ENCODE results near the gene CDK14. TPM values are rescaled to one million over a fixed set of nuclear protein-coding genes. Genes with fewer than 3 reads are reported as not detected.

Gene CDK14
- total and polyA plus RNA-seq, 2 donors (not counting 1 experiment from before 2014, with no cell fraction given): 42.1 to 167 TPM

- WGBS (ENCODE audit: insufficient coverage): 43% methylated on average over 2 of the region's 4 CpGs
- DNase-seq: no peak
- Histone ChIP-seq H2AFZ (ENCODE audit: insufficient read depth, low read depth, low read length, poor library complexity, severe bottlenecking) (no peak overlapping the region), H3K4me1 (ENCODE audit: control insufficient read depth in 2 of 2, insufficient read depth in 2 of 2, low read length in 2 of 2) (no peaks in the 10 kb centered on the region), H3K9me3 (ENCODE audit: control extremely low read depth in 1 of 3, control insufficient read depth in 2 of 3, insufficient read depth in 1 of 3, low read length in 2 of 3) (peaks cover 0 to 12% (median 8%) of the 10 kb centered on the region in 3 donors), H3K4me2 (replicated peaks; ENCODE audit: low read depth, low read length, poor library complexity, severe bottlenecking) (no peak overlapping the region), H3K27me3 (replicated peaks in 1 of 4; ENCODE audit: control extremely low read depth in 1 of 4, control insufficient read depth in 3 of 4, insufficient read depth in 4 of 4, low read length in 3 of 4) (no peaks in the 10 kb centered on the region), H3K36me3 (replicated peaks in 1 of 2; ENCODE audit: control extremely low read depth in 1 of 2, control insufficient read depth in 1 of 2, extremely low read depth in 1 of 2, insufficient read depth in 2 of 2, low read length in 1 of 2) (peaks cover 2 to 18% of the 10 kb centered on the region in 2 experiments), H4K20me1 (ENCODE audit: control insufficient read depth, insufficient read depth, low read length, poor library complexity, severe bottlenecking) (peaks cover 3% of the 10 kb centered on the region), H3K27ac (ENCODE audit: low read length in 2 of 2) (no peak overlapping the region), H3K9ac (ENCODE audit: low read length) (no peak overlapping the region), H3K4me3 (ENCODE audit: control extremely low read depth in 1 of 5, extremely low read depth in 1 of 5, insufficient read depth in 1 of 5, low read depth in 2 of 5, low read length in 4 of 5) (no peak overlapping the region), H3K79me2 (ENCODE audit: control insufficient read depth, insufficient read depth, low read length) (peaks cover 67% of the 10 kb centered on the region)
- H3K9me3 Mint-ChIP-seq (ENCODE audit: insufficient read depth): peaks cover 14% of the 10 kb centered on the region
- ChIA-PET POLR2A (no interaction called here), CTCF (interaction anchor here (0.8 kb wide), 1 partner anchor 14 kb away, joined by 4 read pairs; no protein-coding TSS in a partner anchor)
- peaks cover 18% of the 10 kb centered on the region for H3K4me1 Mint-ChIP-seq
- no peak overlapping the region for H3K4me3 Mint-ChIP-seq
- H3K27ac Mint-ChIP-seq: peak overlapping the region; percentile 11
- no peak for TF ChIP-seq CTCF (IDR thresholded peaks at IDR 0.05)
- TF ChIP-seq EZH2 (IDR thresholded peaks at IDR 0.05; ENCODE audit: borderline replicate concordance, insufficient read depth, low read depth, low read length, poor library complexity, severe bottlenecking): no peak
- intact Hi-C loops (cut with micrococcal nuclease): no loop called here
- no peaks in the 10 kb centered on the region for H3K27me3 Mint-ChIP-seq
- no peak for ATAC-seq (ENCODE audit: low read depth)
Measured at GRCh38 chr7:90788052-90788451, 191.9 kb downstream of the CDK14 start.

- peaks cover 0 to 19% (median 19%) of the 10 kb centered on the region in 3 donors for H3K9me3 ChIP-seq (ENCODE audit: control extremely low read depth in 1 of 3, control insufficient read depth in 2 of 3, insufficient read depth in 1 of 3, low read length in 2 of 3)
- Mint-ChIP-seq H3K4me1 (peaks cover 16% of the 10 kb centered on the region), H3K27me3 (no peaks in the 10 kb centered on the region), H3K4me3 (no peak overlapping the region), H3K27ac (no peak overlapping the region), H3K9me3 (ENCODE audit: insufficient read depth) (peaks cover 15% of the 10 kb centered on the region)
- H3K4me3 ChIP-seq (ENCODE audit: control extremely low read depth in 1 of 5, extremely low read depth in 1 of 5, insufficient read depth in 1 of 5, low read depth in 2 of 5, low read length in 4 of 5): no peak overlapping the region
- no peak for ATAC-seq (ENCODE audit: low read depth)
- ChIA-PET POLR2A (no interaction called here), CTCF (interaction anchor here (1.0 kb wide), 1 partner anchor 40 kb away, joined by 3 read pairs; no protein-coding TSS in a partner anchor)
- no peak overlapping the region for H3K4me2 ChIP-seq (replicated peaks; ENCODE audit: low read depth, low read length, poor library complexity, severe bottlenecking)
- TF ChIP-seq CTCF (IDR thresholded peaks at IDR 0.05) (no peak), EZH2 (IDR thresholded peaks at IDR 0.05; ENCODE audit: borderline replicate concordance, insufficient read depth, low read depth, low read length, poor library complexity, severe bottlenecking) (no peak)
- DNase-seq: no peak
- no CpG with 5 or more reads among the region's 1 CpG for WGBS (ENCODE audit: insufficient coverage)
- no peak overlapping the region for H3K27ac ChIP-seq (ENCODE audit: low read length in 2 of 2)
- H3K9ac ChIP-seq (ENCODE audit: low read length): no peak overlapping the region
- H3K27me3 ChIP-seq (replicated peaks in 1 of 4; ENCODE audit: control extremely low read depth in 1 of 4, control insufficient read depth in 3 of 4, insufficient read depth in 4 of 4, low read length in 3 of 4): no peaks in the 10 kb centered on the region
- H3K4me1 ChIP-seq (ENCODE audit: control insufficient read depth in 2 of 2, insufficient read depth in 2 of 2, low read length in 2 of 2): no peaks in the 10 kb centered on the region
- intact Hi-C loops (cut with micrococcal nuclease): no loop called here
- no peak overlapping the region for H2AFZ ChIP-seq (ENCODE audit: insufficient read depth, low read depth, low read length, poor library complexity, severe bottlenecking)
- peaks cover 61% of the 10 kb centered on the region for H3K79me2 ChIP-seq (ENCODE audit: control insufficient read depth, insufficient read depth, low read length)
- H3K36me3 ChIP-seq (replicated peaks in 1 of 2; ENCODE audit: control extremely low read depth in 1 of 2, control insufficient read depth in 1 of 2, extremely low read depth in 1 of 2, insufficient read depth in 2 of 2, low read length in 1 of 2): peaks cover 0 to 17% of the 10 kb centered on the region in 2 experiments
- H4K20me1 ChIP-seq (ENCODE audit: control insufficient read depth, insufficient read depth, low read length, poor library complexity, severe bottlenecking): peaks cover 3% of the 10 kb centered on the region
Measured at GRCh38 chr7:90789736-90790306, 193.7 kb downstream of the CDK14 start.
